ENCODE data around the gene SAPCD1.

DNA sequence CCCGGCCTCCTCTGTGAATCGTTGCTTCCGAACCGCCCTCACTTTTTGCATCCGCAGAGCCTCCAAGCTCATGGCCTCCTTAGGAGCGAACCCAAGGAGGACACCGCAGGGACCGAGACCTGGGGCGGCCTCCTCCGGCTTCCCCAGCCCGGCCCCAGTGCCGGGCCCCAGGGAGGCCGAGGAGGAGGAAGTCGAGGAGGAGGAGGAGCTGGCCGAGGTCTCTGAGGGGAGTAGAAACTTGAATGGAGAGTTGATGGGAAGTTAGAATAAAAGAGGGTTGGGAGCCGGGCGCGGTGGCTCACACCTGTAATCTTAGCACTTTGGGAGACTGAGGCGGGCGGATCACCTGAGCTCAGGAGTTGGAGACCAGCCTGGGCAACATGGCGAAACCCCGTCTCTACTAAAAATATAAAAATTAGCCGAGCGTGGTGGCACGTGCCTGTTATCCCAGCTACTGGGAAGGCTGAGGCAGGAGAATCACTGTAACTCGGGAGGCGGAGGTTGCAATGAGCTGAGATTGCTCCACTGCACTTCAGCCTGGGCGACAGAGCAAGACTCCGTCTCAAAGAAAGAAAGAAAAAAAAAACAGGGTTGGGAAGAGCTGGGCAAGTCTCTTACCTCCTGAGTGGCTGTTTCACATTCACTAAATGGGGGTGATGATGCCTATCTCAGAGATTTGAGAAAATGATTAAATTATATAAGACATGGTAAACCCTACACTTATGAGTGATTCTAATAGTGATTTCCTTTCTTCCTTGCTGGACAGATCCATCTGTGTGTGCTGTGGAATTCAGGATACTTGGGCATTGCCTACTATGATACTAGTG lies 21.8 kb upstream of the SAPCD1 start:
- TF ChIP-seq MAX (IDR thresholded peaks at IDR 0.05; ENCODE audit: insufficient read depth, insufficient read length) (no peak), GATA2 (IDR thresholded peaks at IDR 0.05; ENCODE audit: insufficient read depth, insufficient read length, low read depth, low read length) (no peak), MYC (IDR thresholded peaks at IDR 0.05; ENCODE audit: low read depth, low read length) (no peak), CTCF (IDR thresholded peaks at IDR 0.05; ENCODE audit: extremely low read depth in 1 of 2, insufficient read depth in 1 of 2, low read depth in 1 of 2, low read length in 2 of 2) (no peak), JUN (IDR thresholded peaks at IDR 0.05; ENCODE audit: borderline replicate concordance, insufficient read depth, insufficient read length, low read depth) (no peak), POLR2A (IDR thresholded peaks at IDR 0.05; ENCODE audit: low read depth, low read length) (peak; percentile 2)

Data from endothelial cell of umbilical vein (primary cell).